Progenitor cell of endocrine pancreas (in vitro differentiated cells): Measurements from ENCODE around the gene SEMA7A. TPM values are rescaled to one million over a fixed set of nuclear protein-coding genes. Genes with fewer than 3 reads are reported as not detected.

Source experiments
- DNase-seq: peaks from one replicate; pipeline ENCODE4 v3.0.0; 2021; ENCODE audit warnings: low spot score; ENCODE audit not compliant: unreplicated experiment
- H3K27ac Mint-ChIP-seq: 2 replicates; pipeline ENCODE4 v1.8.0; 2021; ENCODE audit warnings: mild to moderate bottlenecking, moderate library complexity, mixed read lengths
- H3K27me3 Mint-ChIP-seq: 2 replicates; pipeline ENCODE4 v1.8.0; 2021; ENCODE audit warnings: mixed read lengths
- H3K36me3 Mint-ChIP-seq: 2 replicates; pipeline ENCODE4 v1.8.0; 2022; ENCODE audit warnings: mixed read lengths; ENCODE audit not compliant: insufficient read depth
- H3K4me1 Mint-ChIP-seq: 2 replicates; pipeline ENCODE4 v1.8.0; 2021; ENCODE audit warnings: low read depth, mixed read lengths
- H3K4me3 Mint-ChIP-seq: 2 replicates; pipeline ENCODE4 v1.8.0; 2021; ENCODE audit warnings: low read depth, mild to moderate bottlenecking, moderate library complexity, mixed read lengths
- H3K9me3 Mint-ChIP-seq: 2 replicates; pipeline ENCODE4 v1.8.0; 2021; ENCODE audit warnings: low read depth, mixed read lengths
- CTCF ChIP-seq: fragments of 200-600 bp; sonication (generic); IDR thresholded peaks from one replicate; pipeline ENCODE4 v1.5.0; 2021; ENCODE audit warnings: antibody characterized with exemption, mild to moderate bottlenecking; ENCODE audit not compliant: unreplicated experiment
- total RNA-seq: library from RNA; stranded (reverse); gene quantifications from 2 replicates; pipeline ENCODE4 v1.2.1, GENCODE V29; 2021

Gene SEMA7A
- total RNA-seq, 1 donor from 2014 or later: 1.9 TPM

GRCh38 chr15:74369756-74370155 is 64.0 kb downstream of the SEMA7A start:
- Mint-ChIP-seq H3K9me3 (no peaks in the 10 kb centered on the region), H3K36me3 (no peaks in the 10 kb centered on the region), H3K4me1 (peaks cover 9% of the 10 kb centered on the region), H3K4me3 (no peak overlapping the region), H3K27me3 (peaks cover 9% of the 10 kb centered on the region), H3K27ac (no peak overlapping the region)
- DNase-seq: no peak
- no peak for TF ChIP-seq CTCF

- Mint-ChIP-seq H3K4me3 (no peak overlapping the region), H3K4me1 (peaks cover 9% of the 10 kb centered on the region), H3K27ac (peak overlapping the region; percentile 39), H3K27me3 (peaks cover 15% of the 10 kb centered on the region), H3K9me3 (no peaks in the 10 kb centered on the region), H3K36me3 (no peaks in the 10 kb centered on the region)
- DNase-seq: no peak
- no peak for TF ChIP-seq CTCF
Observed at GRCh38 chr15:74369084-74369745, 64.5 kb downstream of the SEMA7A start.

- no peaks in the 10 kb centered on the region for H3K9me3 Mint-ChIP-seq
- no peak overlapping the region for H3K4me3 Mint-ChIP-seq
- peaks cover 9% of the 10 kb centered on the region for H3K4me1 Mint-ChIP-seq
- no peaks in the 10 kb centered on the region for H3K36me3 Mint-ChIP-seq
- peaks cover 20% of the 10 kb centered on the region for H3K27me3 Mint-ChIP-seq
- H3K27ac Mint-ChIP-seq: no peak overlapping the region
- no peak for TF ChIP-seq CTCF
- no peak for DNase-seq
Observed at GRCh38 chr15:74368121-74368520, 65.6 kb downstream of the SEMA7A start.

- Mint-ChIP-seq H3K27me3 (peaks cover 20% of the 10 kb centered on the region), H3K36me3 (no peaks in the 10 kb centered on the region), H3K9me3 (no peaks in the 10 kb centered on the region), H3K4me1 (peaks cover 9% of the 10 kb centered on the region), H3K27ac (no peak within 1 kb of the TSS), H3K4me3 (peak within 1 kb of the TSS; percentile 41)
- no peak for TF ChIP-seq CTCF
- DNase-seq: no peak
Observed at GRCh38 chr15:74367296-74367854, 66.4 kb downstream of the SEMA7A start, which contains the start of gene CYP11A1. Gene CYP11A1 (minus strand): TSS chr15:74367646. CDS start chr15:74367585, 61 bp downstream.

GRCh38 chr15:74365598-74366445 is 67.9 kb downstream of the SEMA7A start:
- Mint-ChIP-seq H3K4me1 (peaks cover 9% of the 10 kb centered on the region), H3K27me3 (peaks cover 21% of the 10 kb centered on the region), H3K9me3 (no peaks in the 10 kb centered on the region), H3K36me3 (no peaks in the 10 kb centered on the region), H3K4me3 (peak overlapping the region; percentile 75), H3K27ac (peak overlapping the region; percentile 89)
- DNase-seq: peak; percentile 42
- TF ChIP-seq CTCF: no peak
